Astrocyte (in vitro differentiated cells and primary cell): Measurements from ENCODE around the gene CD244. TPM values are rescaled to one million over a fixed set of nuclear protein-coding genes. Genes with fewer than 3 reads are reported as not detected.

ENCODE experiments used
- DNase-seq: peaks from one replicate; pipeline ENCODE4 v3.0.0-alpha.2; 2010; ENCODE audit warnings: low read depth
- FAIRE-seq: peaks from 2 replicates; lab custom pipeline; 2011; peaks lifted over from hg19 to GRCh38; lab: Jason Lieb, UNC
- H2AFZ ChIP-seq: 2 replicates; pipeline ENCODE4 v1.6.0; 2012; ENCODE audit warnings: low read depth, low read length, inconsistent platforms
- H3K27ac ChIP-seq: 2 replicates; pipeline ENCODE4 v1.5.1; 2011; ENCODE audit warnings: low read depth, low read length, inconsistent platforms
- H3K27me3 ChIP-seq: 2 replicates; pipeline ENCODE4 v1.6.0; 2011; ENCODE audit warnings: low read length, inconsistent platforms; ENCODE audit not compliant: insufficient read depth
- H3K36me3 ChIP-seq: 2 replicates; pipeline ENCODE4 v1.5.1; 2011; ENCODE audit warnings: low read length, inconsistent platforms; ENCODE audit not compliant: insufficient read depth
- H3K4me1 ChIP-seq: 2 replicates; pipeline ENCODE4 v1.5.1; 2011; ENCODE audit warnings: low read length, inconsistent platforms; ENCODE audit not compliant: insufficient read depth
- H3K4me2 ChIP-seq: 2 replicates; pipeline ENCODE4 v1.6.0; 2012; ENCODE audit warnings: low read length, inconsistent platforms
- H3K4me3 ChIP-seq: 2 replicates; pipeline ENCODE4 v1.5.1; 2011; ENCODE audit warnings: low read depth, mild to moderate bottlenecking, low read length, inconsistent platforms; ENCODE audit not compliant: insufficient read depth
- H3K79me2 ChIP-seq: 2 replicates; pipeline ENCODE4 v1.6.0; 2012; ENCODE audit warnings: mild to moderate bottlenecking, low read length, inconsistent platforms; ENCODE audit not compliant: insufficient read depth
- H3K9ac ChIP-seq: 2 replicates; pipeline ENCODE4 v1.6.0; 2012; ENCODE audit warnings: mild to moderate bottlenecking, low read length, inconsistent platforms
- H3K9me3 ChIP-seq: 2 replicates; pipeline ENCODE4 v1.5.1; 2012; ENCODE audit warnings: low read depth, mild to moderate bottlenecking, low read length, inconsistent platforms; ENCODE audit not compliant: insufficient read depth
- H4K20me1 ChIP-seq: 2 replicates; pipeline ENCODE4 v1.6.0; 2012; ENCODE audit warnings: low read length, inconsistent platforms; ENCODE audit not compliant: insufficient read depth
- H3K27ac Mint-ChIP-seq: one replicate; pipeline ENCODE4 v1.8.0; 2021; ENCODE audit warnings: mild to moderate bottlenecking, mixed read lengths; ENCODE audit not compliant: unreplicated experiment
- H3K27me3 Mint-ChIP-seq: one replicate; pipeline ENCODE4 v1.8.0; 2021; ENCODE audit warnings: low read depth, mixed read lengths; ENCODE audit not compliant: unreplicated experiment
- H3K36me3 Mint-ChIP-seq: one replicate; pipeline ENCODE4 v1.8.0; 2021; ENCODE audit warnings: low read depth, mixed read lengths; ENCODE audit not compliant: unreplicated experiment
- H3K4me1 Mint-ChIP-seq: one replicate; pipeline ENCODE4 v1.8.0; 2021; ENCODE audit warnings: low read depth, mixed read lengths; ENCODE audit not compliant: unreplicated experiment
- H3K4me3 Mint-ChIP-seq: one replicate; pipeline ENCODE4 v1.8.0; 2021; ENCODE audit warnings: mild to moderate bottlenecking, moderate library complexity, mixed read lengths; ENCODE audit not compliant: unreplicated experiment
- H3K9me3 Mint-ChIP-seq: one replicate; pipeline ENCODE4 v1.8.0; 2021; ENCODE audit warnings: mild to moderate bottlenecking, mixed read lengths; ENCODE audit not compliant: unreplicated experiment
- EZH2 ChIP-seq: IDR thresholded peaks from 2 replicates; pipeline ENCODE4 v1.6.1; 2012; ENCODE audit warnings: mild to moderate bottlenecking, low read length, inconsistent platforms; ENCODE audit not compliant: insufficient read depth
- total RNA-seq: library from RNA; stranded (reverse); gene quantifications from 2 replicates; pipeline ENCODE4 v1.2.1, GENCODE V29; 2021
- TF ChIP-seq, protein P1 (sequence below): IDR thresholded peaks from 2 replicates; pipeline ENCODE4 v1.5.1; 2011; ENCODE audit warnings: low read depth, mild to moderate bottlenecking, inconsistent platforms, low read length, moderate library complexity; ENCODE audit not compliant: insufficient read depth

CD244 gene
- total RNA-seq, 1 donor from 2014 or later = not detected

DNA sequence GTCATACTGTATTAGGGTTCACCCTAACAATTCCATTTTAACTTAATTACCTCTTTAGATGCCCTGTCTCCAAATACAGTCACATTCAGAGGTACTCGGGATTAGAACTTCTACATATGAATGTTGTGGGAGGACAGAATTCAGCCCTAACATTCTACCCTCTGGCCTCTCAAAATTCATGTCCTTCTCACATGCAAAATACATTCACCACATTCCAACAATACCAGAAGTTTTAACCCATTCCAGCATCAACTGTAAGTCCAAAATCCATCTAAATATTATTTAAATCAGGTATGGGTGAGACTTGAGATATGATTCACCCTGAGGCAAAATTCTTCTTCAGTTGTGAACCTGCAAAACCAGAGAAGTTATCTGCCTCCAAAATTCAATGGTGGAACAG lies 52.2 kb downstream of the CD244 start:
- H3K27me3 ChIP-seq = no peaks in the 10 kb centered on the region
- H3K79me2 ChIP-seq = no peaks in the 10 kb centered on the region
- H3K9ac ChIP-seq = no peak overlapping the region
- peaks cover 4% of the 10 kb centered on the region for H3K4me1 Mint-ChIP-seq
- H3K27ac Mint-ChIP-seq = peak overlapping the region; percentile 44
- no peak overlapping the region for H3K27ac ChIP-seq
- H3K36me3 Mint-ChIP-seq = no peaks in the 10 kb centered on the region
- FAIRE-seq (no peak), DNase-seq (no peak)
- peaks cover 2% of the 10 kb centered on the region for H3K27me3 Mint-ChIP-seq
- no peaks in the 10 kb centered on the region for H4K20me1 ChIP-seq
- H3K4me3 ChIP-seq = no peak overlapping the region
- H3K4me2 ChIP-seq = no peak overlapping the region
- peaks cover 5% of the 10 kb centered on the region for H3K9me3 ChIP-seq
- peaks cover 10% of the 10 kb centered on the region for H3K9me3 Mint-ChIP-seq
- no peaks in the 10 kb centered on the region for H3K36me3 ChIP-seq
- H3K4me3 Mint-ChIP-seq = no peak overlapping the region
- TF ChIP-seq, protein P1, sequence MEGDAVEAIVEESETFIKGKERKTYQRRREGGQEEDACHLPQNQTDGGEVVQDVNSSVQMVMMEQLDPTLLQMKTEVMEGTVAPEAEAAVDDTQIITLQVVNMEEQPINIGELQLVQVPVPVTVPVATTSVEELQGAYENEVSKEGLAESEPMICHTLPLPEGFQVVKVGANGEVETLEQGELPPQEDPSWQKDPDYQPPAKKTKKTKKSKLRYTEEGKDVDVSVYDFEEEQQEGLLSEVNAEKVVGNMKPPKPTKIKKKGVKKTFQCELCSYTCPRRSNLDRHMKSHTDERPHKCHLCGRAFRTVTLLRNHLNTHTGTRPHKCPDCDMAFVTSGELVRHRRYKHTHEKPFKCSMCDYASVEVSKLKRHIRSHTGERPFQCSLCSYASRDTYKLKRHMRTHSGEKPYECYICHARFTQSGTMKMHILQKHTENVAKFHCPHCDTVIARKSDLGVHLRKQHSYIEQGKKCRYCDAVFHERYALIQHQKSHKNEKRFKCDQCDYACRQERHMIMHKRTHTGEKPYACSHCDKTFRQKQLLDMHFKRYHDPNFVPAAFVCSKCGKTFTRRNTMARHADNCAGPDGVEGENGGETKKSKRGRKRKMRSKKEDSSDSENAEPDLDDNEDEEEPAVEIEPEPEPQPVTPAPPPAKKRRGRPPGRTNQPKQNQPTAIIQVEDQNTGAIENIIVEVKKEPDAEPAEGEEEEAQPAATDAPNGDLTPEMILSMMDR = no peak
- TF ChIP-seq EZH2 = no peak
- H3K4me1 ChIP-seq = no peaks in the 10 kb centered on the region
- no peak overlapping the region for H2AFZ ChIP-seq

DNA sequence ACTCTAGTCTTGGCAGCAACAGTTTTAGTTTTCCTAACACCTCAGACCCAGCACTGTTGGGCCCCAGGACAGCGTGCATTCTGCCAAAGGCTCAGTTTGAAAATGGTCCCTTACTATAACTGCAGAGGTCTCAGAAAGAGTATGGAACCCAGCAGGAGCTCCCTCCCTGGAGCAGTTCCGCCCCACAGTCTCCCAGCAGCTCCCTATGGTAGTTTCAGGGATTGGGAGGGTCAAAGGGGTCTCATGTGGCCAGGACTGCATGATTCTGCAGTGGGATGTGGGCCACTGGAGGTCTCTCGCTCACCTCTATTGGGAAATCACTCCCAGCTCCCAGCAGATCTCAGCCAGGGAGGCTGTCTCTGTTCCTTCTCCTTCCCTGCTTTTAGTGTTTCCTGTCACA lies 54.4 kb downstream of the CD244 start:
- peaks cover 4% of the 10 kb centered on the region for H3K4me1 Mint-ChIP-seq
- no peaks in the 10 kb centered on the region for H3K36me3 ChIP-seq
- H3K4me1 ChIP-seq = no peaks in the 10 kb centered on the region
- TF ChIP-seq EZH2 = no peak
- TF ChIP-seq, protein P1 = no peak
- H3K9me3 ChIP-seq = peaks cover 5% of the 10 kb centered on the region
- H3K9ac ChIP-seq = no peak overlapping the region
- DNase-seq = no peak
- no peaks in the 10 kb centered on the region for H3K27me3 Mint-ChIP-seq
- FAIRE-seq = no peak
- no peak overlapping the region for H3K27ac ChIP-seq
- no peaks in the 10 kb centered on the region for H3K27me3 ChIP-seq
- H3K36me3 Mint-ChIP-seq = no peaks in the 10 kb centered on the region
- no peaks in the 10 kb centered on the region for H3K79me2 ChIP-seq
- H3K9me3 Mint-ChIP-seq = peaks cover 12% of the 10 kb centered on the region
- H4K20me1 ChIP-seq = no peaks in the 10 kb centered on the region
- H3K4me3 ChIP-seq = no peak overlapping the region
- H3K4me3 Mint-ChIP-seq = no peak overlapping the region
- H2AFZ ChIP-seq = no peak overlapping the region
- no peak overlapping the region for H3K4me2 ChIP-seq
- H3K27ac Mint-ChIP-seq = no peak overlapping the region

DNA sequence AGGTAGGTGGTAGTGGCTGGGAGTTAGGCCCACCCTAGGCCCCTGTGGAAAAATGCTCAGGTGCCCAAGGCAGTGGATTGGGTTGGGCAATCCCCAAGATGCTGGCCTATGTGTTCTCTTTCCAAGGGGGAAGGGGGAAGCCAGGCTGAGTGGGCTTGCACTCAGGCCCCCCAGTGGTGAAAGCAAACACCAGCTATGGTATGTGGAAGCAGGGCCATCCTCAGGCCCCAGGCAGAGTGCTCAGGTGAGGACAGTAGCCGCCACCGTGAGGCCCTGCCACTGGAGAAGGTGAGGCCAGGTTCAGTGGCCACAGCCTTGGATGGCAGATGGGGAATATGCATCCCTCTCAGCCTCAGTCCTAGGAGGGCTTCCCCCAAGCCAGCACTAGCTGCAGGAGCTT lies 54.9 kb downstream of the CD244 start:
- no peak for FAIRE-seq

More for the DNA sequence above, 54.9 kb downstream of the CD244 start:
- H4K20me1 ChIP-seq = no peaks in the 10 kb centered on the region
- H3K9me3 Mint-ChIP-seq = peaks cover 12% of the 10 kb centered on the region
- H3K36me3 ChIP-seq = no peaks in the 10 kb centered on the region
- no peak overlapping the region for H3K4me3 ChIP-seq
- no peak for DNase-seq
- no peaks in the 10 kb centered on the region for H3K36me3 Mint-ChIP-seq
- H3K79me2 ChIP-seq = no peaks in the 10 kb centered on the region
- no peak overlapping the region for H2AFZ ChIP-seq
- H3K4me2 ChIP-seq = no peak overlapping the region
- H3K9ac ChIP-seq = no peak overlapping the region
- no peak overlapping the region for H3K27ac ChIP-seq
- H3K27me3 ChIP-seq = no peaks in the 10 kb centered on the region
- no peaks in the 10 kb centered on the region for H3K4me1 Mint-ChIP-seq
- TF ChIP-seq, protein P1 = no peak
- no peak for TF ChIP-seq EZH2
- no peaks in the 10 kb centered on the region for H3K27me3 Mint-ChIP-seq
- no peak overlapping the region for H3K27ac Mint-ChIP-seq
- H3K9me3 ChIP-seq = peaks cover 5% of the 10 kb centered on the region
- H3K4me1 ChIP-seq = no peaks in the 10 kb centered on the region
- no peak overlapping the region for H3K4me3 Mint-ChIP-seq
